Body of pancreas (tissue), 4 donors: ENCODE measurements around the gene ERC2. TPM values are rescaled to one million over a fixed set of nuclear protein-coding genes. Genes with fewer than 3 reads are reported as not detected.

Experiments
- ATAC-seq: fragments of 150-250 bp; one replicate; pipeline ENCODE4 v1.9.1; 2016
- DNase-seq, 4 donors: peaks; one replicate each; pipeline ENCODE4 v3.0.0-alpha.2; 2019
- H3K27ac ChIP-seq, 4 donors: fragments of 200-600 bp; sonication (generic); 1 replicate in 3 of 4; 2 replicates in 1 of 4; pipeline versions ENCODE4 v1.5.1 to v1.6.1; 2016 to 2019; ENCODE audit warnings: mild to moderate bottlenecking in 1 of 4, mixed read lengths in 1 of 4, moderate library complexity in 1 of 4
- H3K27me3 ChIP-seq, 2 donors: fragments of 200-600 bp; sonication (generic); one replicate each; pipeline ENCODE4 v1.6.0; 2016; ENCODE audit warnings: mild to moderate bottlenecking in 1 of 2
- H3K36me3 ChIP-seq, 2 donors: fragments of 200-600 bp; sonication (generic); replicated peaks in 1 of 2; 2 replicates each; pipeline ENCODE4 v1.5.1; 2016; ENCODE audit warnings: low read depth in 2 of 2; ENCODE audit not compliant: insufficient read depth in 1 of 2
- H3K4me1 ChIP-seq: fragments of 200-600 bp; sonication (generic); one replicate; pipeline ENCODE4 v1.6.0; 2016
- H3K4me3 ChIP-seq, 2 donors: fragments of 200-600 bp; sonication (generic); 1 replicate in 1 of 2; 2 replicates in 1 of 2; pipeline ENCODE4 v1.5.1; 2016 to 2019
- H3K9me3 ChIP-seq, 3 donors: fragments of 200-600 bp; sonication (generic); 1 replicate in 2 of 3; 2 replicates in 1 of 3; pipeline ENCODE4 v1.5.1; 2016
- CTCF ChIP-seq, 7 experiments: fragments of 450-650 bp in 4 of 7; fragments of 200-600 bp in 3 of 7; sonication (generic) in 3 of 7; IDR thresholded peaks; one replicate each; pipeline ENCODE4 v1.5.1; 2016 to 2019; ENCODE audit warnings: antibody characterized with exemption in 7 of 7
- POLR2A ChIP-seq, 3 donors: fragments of 450-650 bp; IDR thresholded peaks; one replicate each; pipeline ENCODE4 v1.6.1; 2016; ENCODE audit warnings: antibody characterized with exemption in 3 of 3, mild to moderate bottlenecking in 2 of 3
- WGBS, 2 donors: methylation state at CpG; one replicate each; pipeline ENCODE4 v1.1.5; 2017; 5-methylcytosine and 5-hydroxymethylcytosine counted together
- intact Hi-C: fragments of 100-400 bp; cut with DNase I; formaldehyde crosslinking; loops from one replicate; pipeline ENCODE4 v1.15.1; 2023
- total RNA-seq, 2 donors: library from RNA; depleted of rRNA; stranded (reverse); fragments of >200 nt; gene quantifications; one replicate each; pipeline ENCODE4 v1.1.0, GENCODE V29; 2016

ERC2 gene
- total RNA-seq, 2 donors from 2014 or later = 4.0 to 4.7 TPM

GRCh38 chr3:55813268-55814097 lies 654.8 kb downstream of the ERC2 start:
- TF ChIP-seq CTCF (IDR thresholded peaks at IDR 0.05) (no peak), POLR2A (IDR thresholded peaks at IDR 0.05) (no peak)
- 65 to 71% methylated on average over 3 of the region's 3 CpGs for WGBS, 2 donors
- no peaks in the 10 kb centered on the region for H3K9me3 ChIP-seq
- DNase-seq (no peak), ATAC-seq (no peak)
- no peak overlapping the region for H3K4me3 ChIP-seq
- H3K27me3 ChIP-seq = no peaks in the 10 kb centered on the region
- no peaks in the 10 kb centered on the region for H3K4me1 ChIP-seq
- no peak overlapping the region for H3K27ac ChIP-seq
- intact Hi-C loops = no loop called here
- no peaks in the 10 kb centered on the region for H3K36me3 ChIP-seq

GRCh38 chr3:55812394-55813013 lies 655.8 kb downstream of the ERC2 start:
- Histone ChIP-seq H3K9me3 (no peaks in the 10 kb centered on the region), H3K4me1 (no peaks in the 10 kb centered on the region), H3K4me3 (no peak overlapping the region), H3K27ac (no peak overlapping the region), H3K27me3 (no peaks in the 10 kb centered on the region), H3K36me3 (no peaks in the 10 kb centered on the region)
- no peak for ATAC-seq
- WGBS, 2 donors = 56 to 93% methylated on average over 5 of the region's 5 CpGs
- intact Hi-C loops = no loop called here
- no peak for TF ChIP-seq POLR2A (IDR thresholded peaks at IDR 0.05)
- TF ChIP-seq CTCF (IDR thresholded peaks at IDR 0.05) = no peak
- no peak for DNase-seq

- peaks cover 7% of the 10 kb centered on the region for H3K4me1 ChIP-seq
- ATAC-seq = no peak
- whole genome bisulfite sequencing, 2 donors = 88 to 100% methylated on average over 1 of the region's 1 CpG
- DNase-seq = no peak
- no peaks in the 10 kb centered on the region for H3K27me3 ChIP-seq
- TF ChIP-seq POLR2A (IDR thresholded peaks at IDR 0.05) (no peak), CTCF (IDR thresholded peaks at IDR 0.05) (no peak)
- no peaks in the 10 kb centered on the region for H3K36me3 ChIP-seq
- H3K4me3 ChIP-seq = no peak overlapping the region
- no peaks in the 10 kb centered on the region for H3K9me3 ChIP-seq
- H3K27ac ChIP-seq = no peak overlapping the region
- intact Hi-C loops = no loop called here
Measured at GRCh38 chr3:55807210-55807609, 661.1 kb downstream of the ERC2 start.

GRCh38 chr3:55805169-55805568 lies 663.1 kb downstream of the ERC2 start:
- Histone ChIP-seq H3K4me1 (peaks cover 7% of the 10 kb centered on the region), H3K9me3 (no peaks in the 10 kb centered on the region), H3K36me3 (no peaks in the 10 kb centered on the region), H3K27ac (no peak overlapping the region), H3K4me3 (no peak overlapping the region), H3K27me3 (no peaks in the 10 kb centered on the region)
- 49 to 91% methylated on average over 2 of the region's 2 CpGs for WGBS, 2 donors
- DNase-seq (no peak), ATAC-seq (no peak)
- intact Hi-C loops = no loop called here
- TF ChIP-seq CTCF (IDR thresholded peaks at IDR 0.05) (no peak), POLR2A (IDR thresholded peaks at IDR 0.05) (no peak)
